ENCODE data around the gene MCF2L2. TPM values are rescaled to one million over a fixed set of nuclear protein-coding genes. Genes with fewer than 3 reads are reported as not detected.

MCF2L2 gene
- total and polyA plus RNA-seq, 2 donors from 2014 or later, result 0.32 to 1.7 TPM

DNA sequence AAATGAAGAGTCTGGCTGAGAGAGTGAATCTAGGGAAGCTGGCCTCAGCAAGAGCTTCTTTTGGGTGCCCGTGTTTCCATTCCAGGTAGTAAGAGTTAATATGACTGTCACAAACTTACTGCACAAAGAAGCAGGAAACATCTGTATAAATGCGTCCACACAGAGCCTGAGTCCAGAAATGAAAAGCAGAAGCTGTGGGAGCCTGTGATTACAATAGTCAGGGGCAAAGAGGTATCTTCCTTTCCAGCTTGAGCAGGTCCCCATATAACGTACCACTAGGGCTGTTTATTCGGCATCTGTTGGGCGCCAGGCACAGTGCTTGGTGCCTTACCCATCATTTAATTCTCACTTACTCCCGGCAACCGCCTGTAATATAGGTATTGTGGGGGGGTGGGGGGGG is 215.9 kb downstream of the MCF2L2 start:
- H3K4me1 ChIP-seq (ENCODE audit: control insufficient read depth in 2 of 3, insufficient read depth in 2 of 3, low read depth in 1 of 3, low read length in 3 of 3), result peaks cover 0 to 3% (median 0%) of the 10 kb centered on the region in 3 donors
- TF ChIP-seq, protein P1, sequence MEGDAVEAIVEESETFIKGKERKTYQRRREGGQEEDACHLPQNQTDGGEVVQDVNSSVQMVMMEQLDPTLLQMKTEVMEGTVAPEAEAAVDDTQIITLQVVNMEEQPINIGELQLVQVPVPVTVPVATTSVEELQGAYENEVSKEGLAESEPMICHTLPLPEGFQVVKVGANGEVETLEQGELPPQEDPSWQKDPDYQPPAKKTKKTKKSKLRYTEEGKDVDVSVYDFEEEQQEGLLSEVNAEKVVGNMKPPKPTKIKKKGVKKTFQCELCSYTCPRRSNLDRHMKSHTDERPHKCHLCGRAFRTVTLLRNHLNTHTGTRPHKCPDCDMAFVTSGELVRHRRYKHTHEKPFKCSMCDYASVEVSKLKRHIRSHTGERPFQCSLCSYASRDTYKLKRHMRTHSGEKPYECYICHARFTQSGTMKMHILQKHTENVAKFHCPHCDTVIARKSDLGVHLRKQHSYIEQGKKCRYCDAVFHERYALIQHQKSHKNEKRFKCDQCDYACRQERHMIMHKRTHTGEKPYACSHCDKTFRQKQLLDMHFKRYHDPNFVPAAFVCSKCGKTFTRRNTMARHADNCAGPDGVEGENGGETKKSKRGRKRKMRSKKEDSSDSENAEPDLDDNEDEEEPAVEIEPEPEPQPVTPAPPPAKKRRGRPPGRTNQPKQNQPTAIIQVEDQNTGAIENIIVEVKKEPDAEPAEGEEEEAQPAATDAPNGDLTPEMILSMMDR (IDR thresholded peaks at IDR 0.05; ENCODE audit: borderline replicate concordance, extremely low read depth, insufficient read depth), result no peak
- H3K27ac ChIP-seq (ENCODE audit: low read depth in 2 of 2, low read length in 2 of 2), result no peak overlapping the region
- DNase-seq (peak in 1 of 5 donors; percentile 36), FAIRE-seq (no peak)
- H3K9me3 ChIP-seq (ENCODE audit: control insufficient read depth in 2 of 3, insufficient read depth in 1 of 3, low read length in 3 of 3), result no peaks in the 10 kb centered on the region
- H3K9ac ChIP-seq (ENCODE audit: low read length in 3 of 3), result no peak overlapping the region
- no peaks in the 10 kb centered on the region for H3K36me3 ChIP-seq (ENCODE audit: control insufficient read depth in 2 of 3, insufficient read depth in 3 of 3, low read length in 3 of 3)
- H3K4me3 ChIP-seq (ENCODE audit: low read length in 3 of 3), result no peak overlapping the region
- intact Hi-C loops (cut with DNase I), result no loop called here
- H3K27me3 ChIP-seq (ENCODE audit: control insufficient read depth, insufficient read depth, low read length), result no peaks in the 10 kb centered on the region

DNA sequence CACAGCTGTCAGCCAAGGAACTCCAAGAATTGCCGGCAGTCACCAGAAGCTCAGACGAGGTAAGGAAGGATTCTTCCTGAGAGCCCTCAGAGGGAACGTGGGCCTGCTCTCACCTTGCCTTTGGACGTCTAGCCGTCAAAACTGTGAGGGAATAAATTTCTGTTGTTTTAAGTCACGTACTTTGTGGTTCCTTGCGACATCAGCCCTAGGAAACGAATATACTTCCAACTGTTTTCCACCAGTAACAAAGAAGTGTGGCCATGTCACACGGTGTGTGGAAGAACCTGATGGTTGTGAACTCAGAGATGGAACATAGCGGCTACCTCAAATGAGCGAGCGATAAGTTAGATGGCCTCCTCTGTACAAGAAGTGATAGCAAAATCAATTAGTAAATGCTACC is 216.3 kb downstream of the MCF2L2 start:
- no peak for FAIRE-seq
- H3K36me3 ChIP-seq (ENCODE audit: control insufficient read depth in 2 of 3, insufficient read depth in 3 of 3, low read length in 3 of 3), result no peaks in the 10 kb centered on the region
- no peak overlapping the region for H3K4me3 ChIP-seq (ENCODE audit: low read length in 3 of 3)
- H3K27ac ChIP-seq (ENCODE audit: low read depth in 2 of 2, low read length in 2 of 2), result no peak overlapping the region
- TF ChIP-seq, protein P1 (IDR thresholded peaks at IDR 0.05; ENCODE audit: borderline replicate concordance, extremely low read depth, insufficient read depth), result no peak
- no peak overlapping the region for H3K9ac ChIP-seq (ENCODE audit: low read length in 3 of 3)
- H3K4me1 ChIP-seq (ENCODE audit: control insufficient read depth in 2 of 3, insufficient read depth in 2 of 3, low read depth in 1 of 3, low read length in 3 of 3), result peaks cover 0 to 3% (median 0%) of the 10 kb centered on the region in 3 donors
- no peaks in the 10 kb centered on the region for H3K27me3 ChIP-seq (ENCODE audit: control insufficient read depth, insufficient read depth, low read length)
- H3K9me3 ChIP-seq (ENCODE audit: control insufficient read depth in 2 of 3, insufficient read depth in 1 of 3, low read length in 3 of 3), result no peaks in the 10 kb centered on the region
- no peak for DNase-seq
- intact Hi-C loops (cut with DNase I), result no loop called here

DNA sequence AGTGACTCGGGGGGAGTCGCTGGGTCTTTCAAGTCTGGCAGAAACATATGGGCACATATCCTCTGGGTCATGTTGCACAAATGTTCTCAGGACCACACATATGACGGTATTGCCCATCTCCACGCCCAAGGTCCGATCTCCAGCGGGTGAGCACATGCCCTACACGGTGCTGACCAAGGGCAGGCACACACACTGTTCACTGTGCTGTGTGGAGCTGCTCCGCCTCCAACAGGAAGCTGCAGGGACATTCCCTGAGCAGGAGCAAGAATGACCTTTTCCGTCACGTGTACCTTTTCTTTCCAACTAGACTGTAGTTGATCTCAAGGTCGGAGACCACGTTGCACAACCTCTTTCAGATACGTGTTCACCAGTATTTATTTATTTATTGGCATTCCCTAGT is 217.1 kb downstream of the MCF2L2 start:
- H3K9me3 ChIP-seq (ENCODE audit: control insufficient read depth in 2 of 3, insufficient read depth in 1 of 3, low read length in 3 of 3), result no peaks in the 10 kb centered on the region
- intact Hi-C loops (cut with DNase I), result no loop called here
- peak overlapping the region in 1 of 2 donors; percentile 23 for H3K27ac ChIP-seq (ENCODE audit: low read depth in 2 of 2, low read length in 2 of 2)
- TF ChIP-seq, protein P1 (IDR thresholded peaks at IDR 0.05; ENCODE audit: borderline replicate concordance, extremely low read depth, insufficient read depth), result no peak
- H3K27me3 ChIP-seq (ENCODE audit: control insufficient read depth, insufficient read depth, low read length), result no peaks in the 10 kb centered on the region
- no peak for FAIRE-seq
- no peaks in the 10 kb centered on the region for H3K36me3 ChIP-seq (ENCODE audit: control insufficient read depth in 2 of 3, insufficient read depth in 3 of 3, low read length in 3 of 3)
- peak in 1 of 5 donors; percentile 84 for DNase-seq
- H3K9ac ChIP-seq (ENCODE audit: low read length in 3 of 3), result no peak overlapping the region
- H3K4me3 ChIP-seq (ENCODE audit: low read length in 3 of 3), result no peak overlapping the region
- peaks cover 0 to 3% (median 0%) of the 10 kb centered on the region in 3 donors for H3K4me1 ChIP-seq (ENCODE audit: control insufficient read depth in 2 of 3, insufficient read depth in 2 of 3, low read depth in 1 of 3, low read length in 3 of 3)

DNA sequence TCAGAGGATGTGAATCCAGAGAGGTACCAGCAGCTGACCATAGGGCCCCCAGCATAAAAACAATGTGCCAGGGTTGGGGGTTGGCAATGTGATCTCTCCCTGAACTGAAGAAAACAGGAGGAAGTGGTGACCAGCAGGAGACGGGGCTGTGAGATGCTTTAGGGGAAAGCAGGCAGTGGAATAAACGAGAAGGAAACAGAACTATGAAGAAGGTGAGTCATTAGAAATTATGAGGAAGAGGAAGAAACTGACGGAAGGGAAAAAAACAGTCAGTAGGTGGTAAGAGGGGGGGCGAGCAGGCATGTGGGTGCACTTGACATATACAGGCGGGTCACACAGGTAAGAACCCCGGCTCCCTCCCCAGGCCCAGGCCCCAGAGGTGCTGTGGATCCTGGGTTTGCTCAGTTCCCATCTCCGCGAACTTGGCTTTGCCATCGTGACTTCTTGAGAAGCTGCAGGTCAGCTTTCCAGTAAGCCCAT is 217.5 kb downstream of the MCF2L2 start:
- H3K9ac ChIP-seq (ENCODE audit: low read length in 3 of 3), result no peak overlapping the region
- TF ChIP-seq, protein P1 (IDR thresholded peaks at IDR 0.05; ENCODE audit: borderline replicate concordance, extremely low read depth, insufficient read depth), result no peak
- H3K9me3 ChIP-seq (ENCODE audit: control insufficient read depth in 2 of 3, insufficient read depth in 1 of 3, low read length in 3 of 3), result no peaks in the 10 kb centered on the region
- H3K4me1 ChIP-seq (ENCODE audit: control insufficient read depth in 2 of 3, insufficient read depth in 2 of 3, low read depth in 1 of 3, low read length in 3 of 3), result peaks cover 0 to 3% (median 0%) of the 10 kb centered on the region in 3 donors
- H3K4me3 ChIP-seq (ENCODE audit: low read length in 3 of 3), result no peak overlapping the region
- no peak for DNase-seq
- peak overlapping the region in 1 of 2 donors; percentile 57 for H3K27ac ChIP-seq (ENCODE audit: low read depth in 2 of 2, low read length in 2 of 2)
- H3K27me3 ChIP-seq (ENCODE audit: control insufficient read depth, insufficient read depth, low read length), result no peaks in the 10 kb centered on the region
- no peaks in the 10 kb centered on the region for H3K36me3 ChIP-seq (ENCODE audit: control insufficient read depth in 2 of 3, insufficient read depth in 3 of 3, low read length in 3 of 3)
- intact Hi-C loops (cut with DNase I), result no loop called here
- FAIRE-seq, result no peak

All from kidney (tissue), 14 donors.